Endothelial cell of umbilical vein (primary cell): ENCODE data around the gene AIG1. TPM values are rescaled to one million over a fixed set of nuclear protein-coding genes. Genes with fewer than 3 reads are reported as not detected.
"Not testable (repeated sequence)": the region's sequence is repeated elsewhere in the genome, so short reads cannot be mapped to it uniquely, and the experiment has no call there.

Experiments
- BruUV-seq: library from RNA; stranded (reverse); fragments of 400-500 nt; replicated peaks from 2 replicates; lab custom pipeline; 2021; lab: Mats Ljungman, UMichigan
- CTCF ChIA-PET: fragments of 300-600, 350-600 bp; sonication (Branson Sonifier 250); formaldehyde crosslinking; loops from one replicate; lab custom pipeline; 2021; ENCODE audit warnings: antibody characterized with exemption, inconsistent platforms; lab: Charles Lee
- POLR2A ChIA-PET: fragments of 300-600, 350-600 bp; sonication (Branson Sonifier 250); formaldehyde crosslinking; loops from one replicate; lab custom pipeline; 2021; ENCODE audit warnings: antibody characterized with exemption, inconsistent platforms; lab: Charles Lee
- DNase-seq: peaks from one replicate; pipeline ENCODE4 v3.0.0-alpha.2; 2011; ENCODE audit warnings: low read depth, low spot score
- FAIRE-seq: peaks from 2 replicates; lab custom pipeline; 2011; peaks lifted over from hg19 to GRCh38; lab: Jason Lieb, UNC
- H2AFZ ChIP-seq: 2 replicates; pipeline ENCODE4 v1.6.0; 2012; ENCODE audit warnings: low read depth, low read length, control low read depth, inconsistent platforms
- H3K27ac ChIP-seq: 2 replicates; pipeline ENCODE4 v1.5.1; 2011; ENCODE audit warnings: low read depth, mild to moderate bottlenecking, control low read depth, low read length, moderate library complexity; ENCODE audit not compliant: insufficient read depth
- H3K27me3 ChIP-seq, 2 experiments: 2 replicates each; pipeline versions ENCODE4 v1.6.0 to v1.6.1; 2011; ENCODE audit warnings: low read length in 2 of 2, mixed read lengths in 1 of 2; ENCODE audit not compliant: control insufficient read depth in 2 of 2, insufficient read depth in 2 of 2
- H3K36me3 ChIP-seq, 2 experiments: 2 replicates in 1 of 2; 3 replicates in 1 of 2; pipeline ENCODE4 v1.5.1; 2011; ENCODE audit warnings: low read length in 2 of 2, mild to moderate bottlenecking in 1 of 2, moderate library complexity in 1 of 2; ENCODE audit not compliant: control insufficient read depth in 2 of 2, insufficient read depth in 2 of 2; ENCODE audit errors: extremely low read depth in 1 of 2
- H3K4me1 ChIP-seq: 3 replicates; pipeline ENCODE4 v1.5.1; 2011; ENCODE audit warnings: mild to moderate bottlenecking, low read length; ENCODE audit not compliant: control insufficient read depth, insufficient read depth; ENCODE audit errors: extremely low read depth
- H3K4me2 ChIP-seq: 2 replicates; pipeline ENCODE4 v1.6.1; 2011; ENCODE audit warnings: low read length, control low read depth, mixed read lengths; ENCODE audit not compliant: insufficient read depth
- H3K4me3 ChIP-seq, 3 experiments: fragments of 200-600 bp in 1 of 3; sonication (generic), shearing (Covaris generic) in 1 of 3; replicated peaks in 1 of 3; 2 replicates each; pipeline ENCODE4 v1.5.1; 2011 to 2016; ENCODE audit warnings: control low read depth in 3 of 3, low read length in 3 of 3, mild to moderate bottlenecking in 2 of 3, inconsistent platforms in 1 of 3, low read depth in 1 of 3, moderate library complexity in 1 of 3; ENCODE audit not compliant: insufficient read depth in 1 of 3
- H3K79me2 ChIP-seq: 2 replicates; pipeline ENCODE4 v1.6.0; 2012; ENCODE audit warnings: low read length, inconsistent platforms; ENCODE audit not compliant: control insufficient read depth, insufficient read depth
- H3K9ac ChIP-seq: replicated peaks from 2 replicates; pipeline ENCODE3; 2011; ENCODE audit warnings: low read length, control low read depth; ENCODE audit not compliant: insufficient read depth; ENCODE audit errors: extremely low read depth
- H3K9me1 ChIP-seq: replicated peaks from 3 replicates; pipeline ENCODE4 v1.6.0; 2011; ENCODE audit warnings: mild to moderate bottlenecking, low read length; ENCODE audit not compliant: control insufficient read depth, insufficient read depth; ENCODE audit errors: extremely low read depth
- H3K9me3 ChIP-seq: replicated peaks from 2 replicates; pipeline ENCODE4 v1.5.1; 2012; ENCODE audit warnings: low read length, inconsistent platforms; ENCODE audit not compliant: control insufficient read depth, insufficient read depth
- H4K20me1 ChIP-seq: replicated peaks from 2 replicates; pipeline ENCODE3; 2011; ENCODE audit warnings: mild to moderate bottlenecking, low read length; ENCODE audit not compliant: control insufficient read depth, insufficient read depth; ENCODE audit errors: extremely low read depth
- FOS ChIP-seq: IDR thresholded peaks from 2 replicates; pipeline ENCODE4 v1.6.1; 2011; ENCODE audit warnings: mild to moderate bottlenecking, low read length, moderate library complexity, borderline replicate concordance; ENCODE audit not compliant: insufficient read depth
- JUN ChIP-seq: IDR thresholded peaks from 2 replicates; pipeline ENCODE4 v1.6.1; 2011; ENCODE audit warnings: borderline replicate concordance, low read depth; ENCODE audit not compliant: insufficient read length, insufficient read depth
- MAX ChIP-seq: IDR thresholded peaks from 2 replicates; pipeline ENCODE4 v1.6.1; 2011; ENCODE audit not compliant: insufficient read depth, insufficient read length
- MYC ChIP-seq: IDR thresholded peaks from one replicate; pipeline ENCODE4 v1.6.1; 2011; ENCODE audit warnings: mild to moderate bottlenecking, low read depth, low read length
- dilution Hi-C: fragments of 300-500 bp; cut with MboI; formaldehyde crosslinking; loops from one replicate; pipeline ENCODE4 v1.15.0; 2019; ENCODE audit warnings: low sequenced_read_pairs; ENCODE audit not compliant: extremely low pct_ligation_motif_present
- intact Hi-C: fragments of 100-400 bp; cut with micrococcal nuclease; formaldehyde crosslinking; loops from one replicate; pipeline ENCODE4 v1.10.0; 2022
- polyA plus RNA-seq, 4 experiments: library from polyadenylated mRNA; depleted of rRNA in 3 of 4; stranded (reverse) in 3 of 4; unstranded in 1 of 4; fragments of >200 nt; gene quantifications; 2 replicates each; pipeline versions ENCODE4 v1.2.1 to v1.2.3, GENCODE V29; 2011 to 2012; ENCODE audit warnings: missing spikeins in 1 of 4
- total RNA-seq: library from RNA; stranded (reverse); gene quantifications from 2 replicates; pipeline ENCODE4 v1.2.3, GENCODE V29; 2021

The AIG1 gene
- total and polyA plus RNA-seq, 2 donors (not counting 3 experiments of a cell fraction or from before 2014, with no cell fraction given): 17.7 to 22.7 TPM

GRCh38 chr6:143040018-143040417 is 20.7 kb upstream of the AIG1 start:
- TF ChIP-seq JUN (no peak), MAX (no peak), FOS (no peak), MYC (no peak)
- Histone ChIP-seq H3K36me3 (no peaks in the 10 kb centered on the region), H3K79me2 (no peaks in the 10 kb centered on the region), H3K9ac (no peak overlapping the region), H4K20me1 (no peaks in the 10 kb centered on the region), H3K9me3 (no peaks in the 10 kb centered on the region), H2AFZ (no peak overlapping the region), H3K4me1 (no peaks in the 10 kb centered on the region), H3K4me3 (no peak overlapping the region), H3K27ac (no peak overlapping the region), H3K9me1 (no peaks in the 10 kb centered on the region), H3K4me2 (no peak overlapping the region), H3K27me3 (peaks cover 3 to 9% of the 10 kb centered on the region in 2 experiments)
- intact Hi-C loops (no loop called here), dilution Hi-C loops (no loop called here)
- ChIA-PET POLR2A (no interaction called here), CTCF (interaction anchor here (0.9 to 1.0 kb wide), 2 partner anchors 13 to 387 kb away, joined by 3 read pairs; no protein-coding TSS in a partner anchor)
- DNase-seq (no peak), FAIRE-seq (no peak)
- no TSS peak for BruUV-seq

GRCh38 chr6:143044345-143044744 is 16.3 kb upstream of the AIG1 start:
- H3K36me3 ChIP-seq, H3K79me2 ChIP-seq, H4K20me1 ChIP-seq, H3K9me1 ChIP-seq, H2AFZ ChIP-seq, H3K27ac ChIP-seq, H3K4me2 ChIP-seq, H3K9ac ChIP-seq, H3K4me3 ChIP-seq, dilution Hi-C loops, BruUV-seq, H3K27me3 ChIP-seq, DNase-seq, POLR2A ChIA-PET, FAIRE-seq, H3K4me1 ChIP-seq, intact Hi-C loops, H3K9me3 ChIP-seq: not testable (repeated sequence)
- CTCF ChIA-PET: interaction anchor here (1.6 kb wide), 1 partner anchor 351 kb away, joined by 3 read pairs; no protein-coding TSS in a partner anchor
